Mesothelial cell of epicardium (in vitro differentiated cells): ENCODE results near the gene FYB1. TPM values are rescaled to one million over a fixed set of nuclear protein-coding genes. Genes with fewer than 3 reads are reported as not detected.

Source experiments
- DNase-seq, 2 experiments: peaks; one replicate each; pipeline ENCODE4 v3.0.0; 2021; ENCODE audit warnings: low spot score in 2 of 2; ENCODE audit not compliant: unreplicated experiment in 2 of 2
- H3K27ac Mint-ChIP-seq: 2 replicates; pipeline ENCODE4 v1.8.0; 2021; ENCODE audit warnings: mixed read lengths
- H3K27me3 Mint-ChIP-seq: 2 replicates; pipeline ENCODE4 v1.8.0; 2021; ENCODE audit warnings: low read depth, mixed read lengths
- H3K36me3 Mint-ChIP-seq: 2 replicates; pipeline ENCODE4 v1.8.0; 2021; ENCODE audit warnings: mixed read lengths
- H3K4me1 Mint-ChIP-seq: 2 replicates; pipeline ENCODE4 v1.8.0; 2021; ENCODE audit warnings: mixed read lengths
- H3K4me3 Mint-ChIP-seq: 2 replicates; pipeline ENCODE4 v1.8.0; 2021; ENCODE audit warnings: mild to moderate bottlenecking, moderate library complexity, mixed read lengths
- H3K9me3 Mint-ChIP-seq: 2 replicates; pipeline ENCODE4 v1.8.0; 2021; ENCODE audit warnings: mixed read lengths
- total RNA-seq: library from RNA; stranded (reverse); gene quantifications from 3 replicates; pipeline ENCODE4 v1.2.1, GENCODE V29; 2021
- TF ChIP-seq, protein P1 (sequence below): fragments of 200-600 bp; sonication (generic); IDR thresholded peaks from one replicate; pipeline ENCODE4 v1.5.0; 2021; ENCODE audit warnings: antibody characterized with exemption; ENCODE audit not compliant: unreplicated experiment

The FYB1 gene
- total RNA-seq, 1 donor from 2014 or later = 1.5 TPM

- TF ChIP-seq, protein P1, sequence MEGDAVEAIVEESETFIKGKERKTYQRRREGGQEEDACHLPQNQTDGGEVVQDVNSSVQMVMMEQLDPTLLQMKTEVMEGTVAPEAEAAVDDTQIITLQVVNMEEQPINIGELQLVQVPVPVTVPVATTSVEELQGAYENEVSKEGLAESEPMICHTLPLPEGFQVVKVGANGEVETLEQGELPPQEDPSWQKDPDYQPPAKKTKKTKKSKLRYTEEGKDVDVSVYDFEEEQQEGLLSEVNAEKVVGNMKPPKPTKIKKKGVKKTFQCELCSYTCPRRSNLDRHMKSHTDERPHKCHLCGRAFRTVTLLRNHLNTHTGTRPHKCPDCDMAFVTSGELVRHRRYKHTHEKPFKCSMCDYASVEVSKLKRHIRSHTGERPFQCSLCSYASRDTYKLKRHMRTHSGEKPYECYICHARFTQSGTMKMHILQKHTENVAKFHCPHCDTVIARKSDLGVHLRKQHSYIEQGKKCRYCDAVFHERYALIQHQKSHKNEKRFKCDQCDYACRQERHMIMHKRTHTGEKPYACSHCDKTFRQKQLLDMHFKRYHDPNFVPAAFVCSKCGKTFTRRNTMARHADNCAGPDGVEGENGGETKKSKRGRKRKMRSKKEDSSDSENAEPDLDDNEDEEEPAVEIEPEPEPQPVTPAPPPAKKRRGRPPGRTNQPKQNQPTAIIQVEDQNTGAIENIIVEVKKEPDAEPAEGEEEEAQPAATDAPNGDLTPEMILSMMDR = no peak
- Mint-ChIP-seq H3K4me1 (peaks cover 4% of the 10 kb centered on the region), H3K9me3 (peaks cover 10% of the 10 kb centered on the region), H3K27ac (no peak overlapping the region), H3K36me3 (no peaks in the 10 kb centered on the region), H3K4me3 (no peak overlapping the region), H3K27me3 (no peaks in the 10 kb centered on the region)
- no peak for DNase-seq
These were observed 55.3 kb downstream of the FYB1 start for GRCh38 chr5:39164016-39164415.

- Mint-ChIP-seq H3K27ac (no peak overlapping the region), H3K36me3 (no peaks in the 10 kb centered on the region), H3K9me3 (peaks cover 10% of the 10 kb centered on the region), H3K4me1 (peaks cover 5% of the 10 kb centered on the region), H3K27me3 (no peaks in the 10 kb centered on the region), H3K4me3 (no peak overlapping the region)
- TF ChIP-seq, protein P1 = no peak
- no peak for DNase-seq
These were observed 57.8 kb downstream of the FYB1 start for GRCh38 chr5:39161578-39161977.

- Mint-ChIP-seq H3K4me1 (peaks cover 5% of the 10 kb centered on the region), H3K4me3 (no peak overlapping the region), H3K27ac (no peak overlapping the region), H3K9me3 (peaks cover 10% of the 10 kb centered on the region), H3K27me3 (no peaks in the 10 kb centered on the region), H3K36me3 (no peaks in the 10 kb centered on the region)
- no peak for DNase-seq
- TF ChIP-seq, protein P1 = no peak
These were observed 58.7 kb downstream of the FYB1 start for GRCh38 chr5:39160576-39161213.

GRCh38 chr5:39159811-39160490 is 59.4 kb downstream of the FYB1 start:
- peaks cover 5% of the 10 kb centered on the region for H3K4me1 Mint-ChIP-seq
- no peak overlapping the region for H3K4me3 Mint-ChIP-seq

GRCh38 chr5:39158786-39159185 is 60.6 kb downstream of the FYB1 start:
- no peaks in the 10 kb centered on the region for H3K36me3 Mint-ChIP-seq
- no peak for DNase-seq

More at GRCh38 chr5:39159811-39160490, 59.4 kb downstream of the FYB1 start:
- no peaks in the 10 kb centered on the region for H3K36me3 Mint-ChIP-seq
- TF ChIP-seq, protein P1 = no peak
- no peaks in the 10 kb centered on the region for H3K27me3 Mint-ChIP-seq
- H3K27ac Mint-ChIP-seq = no peak overlapping the region
- peaks cover 4% of the 10 kb centered on the region for H3K9me3 Mint-ChIP-seq
- DNase-seq = no peak

More at GRCh38 chr5:39158786-39159185, 60.6 kb downstream of the FYB1 start:
- Mint-ChIP-seq H3K27me3 (no peaks in the 10 kb centered on the region), H3K27ac (no peak overlapping the region), H3K4me3 (no peak overlapping the region), H3K9me3 (no peaks in the 10 kb centered on the region), H3K4me1 (peaks cover 4% of the 10 kb centered on the region)
- TF ChIP-seq, protein P1 = no peak
